Choroid plexus epithelial cell (primary cell): ENCODE results near the gene PIK3R6.

Experiments
- DNase-seq: peaks from one replicate; pipeline ENCODE4 v3.0.0-alpha.2; 2010; ENCODE audit warnings: low read depth
- H3K4me3 ChIP-seq: 2 replicates; pipeline ENCODE4 v1.5.1; 2011; ENCODE audit warnings: low read depth, mild to moderate bottlenecking, control low read depth, low read length, moderate library complexity
- TF ChIP-seq, protein P1 (sequence below): conservative IDR thresholded peaks from 2 replicates; pipeline ENCODE4 v1.5.1; 2011; ENCODE audit warnings: low read depth, mild to moderate bottlenecking, control low read depth, inconsistent platforms, low read length, moderate library complexity

PIK3R6 gene

GRCh38 chr17:8873801-8874715, 6.6 kb upstream of the PIK3R6 start:
- TF ChIP-seq, protein P1, sequence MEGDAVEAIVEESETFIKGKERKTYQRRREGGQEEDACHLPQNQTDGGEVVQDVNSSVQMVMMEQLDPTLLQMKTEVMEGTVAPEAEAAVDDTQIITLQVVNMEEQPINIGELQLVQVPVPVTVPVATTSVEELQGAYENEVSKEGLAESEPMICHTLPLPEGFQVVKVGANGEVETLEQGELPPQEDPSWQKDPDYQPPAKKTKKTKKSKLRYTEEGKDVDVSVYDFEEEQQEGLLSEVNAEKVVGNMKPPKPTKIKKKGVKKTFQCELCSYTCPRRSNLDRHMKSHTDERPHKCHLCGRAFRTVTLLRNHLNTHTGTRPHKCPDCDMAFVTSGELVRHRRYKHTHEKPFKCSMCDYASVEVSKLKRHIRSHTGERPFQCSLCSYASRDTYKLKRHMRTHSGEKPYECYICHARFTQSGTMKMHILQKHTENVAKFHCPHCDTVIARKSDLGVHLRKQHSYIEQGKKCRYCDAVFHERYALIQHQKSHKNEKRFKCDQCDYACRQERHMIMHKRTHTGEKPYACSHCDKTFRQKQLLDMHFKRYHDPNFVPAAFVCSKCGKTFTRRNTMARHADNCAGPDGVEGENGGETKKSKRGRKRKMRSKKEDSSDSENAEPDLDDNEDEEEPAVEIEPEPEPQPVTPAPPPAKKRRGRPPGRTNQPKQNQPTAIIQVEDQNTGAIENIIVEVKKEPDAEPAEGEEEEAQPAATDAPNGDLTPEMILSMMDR: no peak
- no peak for DNase-seq

GRCh38 chr17:8872705-8873435, 5.4 kb upstream of the PIK3R6 start:
- no peak overlapping the region for H3K4me3 ChIP-seq
- TF ChIP-seq, protein P1: no peak
- no peak for DNase-seq

More at GRCh38 chr17:8873801-8874715, 6.6 kb upstream of the PIK3R6 start:
- no peak overlapping the region for H3K4me3 ChIP-seq

DNA sequence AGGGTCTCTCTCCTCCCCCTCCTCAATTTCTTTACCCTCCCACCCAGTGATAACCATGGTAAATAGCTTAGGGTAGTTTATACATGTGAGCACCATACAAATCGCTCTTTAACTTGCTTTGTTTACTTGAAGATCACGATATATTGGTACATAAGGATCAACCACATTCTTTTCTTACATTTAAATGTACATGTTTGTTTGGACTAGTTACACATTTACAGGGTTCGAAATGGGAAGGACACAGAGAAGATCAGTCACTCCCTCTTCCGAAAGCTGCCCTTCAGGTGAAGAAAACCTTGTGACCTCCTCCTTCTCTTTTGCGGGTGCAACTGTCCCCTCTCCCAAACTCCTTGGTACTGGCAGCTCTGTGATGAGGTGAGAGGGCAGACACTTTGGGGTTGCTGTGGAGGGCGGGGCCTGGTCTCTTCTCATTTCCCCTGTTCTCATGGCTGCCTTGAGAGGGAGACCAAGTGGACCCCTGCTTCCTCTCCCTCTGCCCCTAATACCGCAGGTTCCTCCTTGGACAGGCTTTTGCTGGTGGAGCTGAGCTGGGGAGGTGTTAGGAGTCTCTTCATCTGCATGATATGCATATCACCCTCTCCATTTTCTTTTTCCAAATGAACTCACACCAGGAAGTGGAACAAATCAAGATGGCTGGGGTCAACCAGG, 4.7 kb upstream of the PIK3R6 start:
- TF ChIP-seq, protein P1: no peak
- H3K4me3 ChIP-seq: no peak overlapping the region
- DNase-seq: no peak

GRCh38 chr17:8871081-8871581, 3.7 kb upstream of the PIK3R6 start:
- DNase-seq: no peak
- no peak overlapping the region for H3K4me3 ChIP-seq
- TF ChIP-seq, protein P1: no peak

DNA sequence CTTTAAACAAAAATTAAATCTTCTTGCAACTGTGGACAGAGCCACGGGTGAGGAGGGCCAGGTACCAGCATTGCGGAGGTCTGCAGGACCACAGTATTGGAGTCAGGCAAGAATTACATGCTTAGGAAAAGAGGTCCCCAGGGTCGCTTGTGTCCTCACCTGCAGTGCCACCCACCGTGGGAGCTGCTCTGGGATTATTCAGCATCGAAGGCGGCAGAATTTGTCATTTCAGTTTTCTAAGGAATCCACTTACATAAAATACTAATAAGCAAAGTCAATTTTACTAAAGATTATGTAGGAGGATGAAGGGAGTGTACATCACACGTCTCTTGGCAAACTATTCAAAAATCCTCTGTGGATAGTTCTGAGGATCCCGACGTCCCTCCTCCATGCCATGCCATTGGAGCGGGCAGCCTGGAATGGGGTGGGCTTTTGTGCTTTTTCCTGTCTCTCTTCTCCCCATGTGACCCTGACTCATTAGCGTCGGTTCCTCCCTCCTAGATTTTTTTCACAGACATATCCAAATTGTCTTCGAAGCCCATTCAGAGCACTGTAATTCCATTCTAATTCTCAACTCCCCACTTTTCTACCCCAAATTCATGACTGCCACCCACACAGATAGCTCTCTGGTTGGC, 3.0 kb upstream of the PIK3R6 start:
- TF ChIP-seq, protein P1: no peak
- DNase-seq: no peak
- H3K4me3 ChIP-seq: no peak overlapping the region

DNA sequence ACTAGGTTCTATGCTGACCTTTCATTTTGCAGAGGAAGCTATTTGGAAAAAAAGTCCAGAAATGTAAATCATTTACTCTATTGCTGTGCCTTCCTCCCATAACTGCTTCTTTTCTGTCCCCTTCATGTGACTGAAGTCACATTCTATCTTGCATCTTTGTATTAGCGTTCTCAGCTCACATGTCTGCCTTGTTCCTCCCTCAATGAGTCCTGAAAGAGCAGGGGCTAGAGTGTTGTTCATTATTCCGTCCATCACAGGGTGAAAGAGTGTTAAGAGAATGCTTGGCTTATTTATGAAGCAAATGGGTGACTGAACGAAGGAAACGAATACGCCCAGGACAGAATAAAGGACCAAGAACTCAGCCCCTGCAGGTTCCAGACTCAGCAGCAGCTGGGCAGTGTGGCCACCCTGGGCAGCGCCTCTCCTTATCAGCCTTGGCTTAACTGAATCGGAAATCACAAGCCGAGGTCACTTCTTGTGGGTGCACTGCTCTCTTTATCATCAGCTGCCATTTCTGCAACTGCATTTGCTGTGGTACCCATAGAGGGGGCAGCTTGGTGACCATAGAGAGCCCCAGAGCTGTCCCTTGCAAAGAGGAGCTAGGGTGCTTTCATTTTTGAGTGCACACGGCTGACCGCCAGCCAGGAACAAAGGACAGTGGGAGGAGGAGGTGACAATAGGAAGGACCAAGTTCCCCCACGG, 1.8 kb upstream of the PIK3R6 start:
- DNase-seq: no peak
- TF ChIP-seq, protein P1: no peak
- H3K4me3 ChIP-seq: no peak overlapping the region
